GM23338 (cell line): Measurements from ENCODE around the gene REL. TPM values are rescaled to one million over a fixed set of nuclear protein-coding genes. Genes with fewer than 3 reads are reported as not detected.

Experiments
- ATAC-seq: fragments of 200-7000 bp; cut with Tn5 transposase; 3 replicates; pipeline ENCODE4 v1.9.1; 2020
- DNase-seq: peaks from one replicate; pipeline ENCODE4 v3.0.0-alpha.2; 2015; ENCODE audit warnings: low spot score
- H2AFZ ChIP-seq: fragments of 200-600 bp; sonication (generic); 2 replicates; pipeline ENCODE4 v1.8.0; 2016; ENCODE audit warnings: antibody characterized with exemption, mild to moderate bottlenecking, moderate library complexity
- H3F3A ChIP-seq: fragments of 200-600 bp; sonication (generic); replicated peaks from 2 replicates; pipeline ENCODE4 v1.8.0; 2017; ENCODE audit warnings: antibody characterized with exemption, mixed run types, low read depth
- H3K27ac ChIP-seq: fragments of 200-600 bp; sonication (generic); 2 replicates; pipeline ENCODE4 v1.6.1; 2016; ENCODE audit warnings: low read depth
- H3K27me3 ChIP-seq: fragments of 200-600 bp; sonication (generic); 2 replicates; pipeline ENCODE4 v1.8.0; 2016; ENCODE audit warnings: mild to moderate bottlenecking, mixed run types, moderate library complexity; ENCODE audit not compliant: insufficient read depth
- H3K36me3 ChIP-seq: fragments of 200-600 bp; sonication (generic); 2 replicates; pipeline ENCODE4 v1.8.0; 2016; ENCODE audit warnings: mild to moderate bottlenecking; ENCODE audit not compliant: insufficient read depth
- H3K4me1 ChIP-seq: fragments of 200-600 bp; sonication (generic); 2 replicates; pipeline ENCODE4 v1.8.0; 2016; ENCODE audit warnings: mild to moderate bottlenecking, moderate library complexity; ENCODE audit not compliant: insufficient read depth
- H3K4me2 ChIP-seq: fragments of 200-600 bp; sonication (generic); 2 replicates; pipeline ENCODE4 v1.7.1; 2017; ENCODE audit warnings: mixed run types
- H3K4me3 ChIP-seq: fragments of 200-600 bp; sonication (generic); 2 replicates; pipeline ENCODE4 v1.6.1; 2016; ENCODE audit warnings: mixed run types
- H3K79me2 ChIP-seq: fragments of 200-600 bp; sonication (generic); replicated peaks from 2 replicates; pipeline ENCODE4 v1.8.0; 2017; ENCODE audit warnings: mild to moderate bottlenecking; ENCODE audit not compliant: insufficient read depth
- H3K9me2 ChIP-seq: fragments of 200-600 bp; sonication (generic); 2 replicates; pipeline ENCODE4 v1.8.0; 2017; ENCODE audit not compliant: insufficient read depth
- H4K20me1 ChIP-seq: fragments of 200-600 bp; sonication (generic); replicated peaks from 2 replicates; pipeline ENCODE4 v1.8.0; 2017; ENCODE audit warnings: mild to moderate bottlenecking; ENCODE audit not compliant: insufficient read depth
- H3K27ac Mint-ChIP-seq: 2 replicates; pipeline ENCODE4 v1.8.0; 2020; ENCODE audit warnings: inconsistent platforms, mild to moderate bottlenecking, moderate library complexity, mixed read lengths
- H3K27me3 Mint-ChIP-seq: 3 replicates; pipeline ENCODE4 v1.8.0; 2022; ENCODE audit warnings: low read depth, mild to moderate bottlenecking, moderate library complexity, mixed read lengths, inconsistent platforms; ENCODE audit not compliant: insufficient read depth, poor library complexity
- H3K36me3 Mint-ChIP-seq: 3 replicates; pipeline ENCODE4 v1.8.0; 2021; ENCODE audit warnings: low read depth, mild to moderate bottlenecking, inconsistent platforms, moderate library complexity, mixed read lengths
- H3K4me1 Mint-ChIP-seq: 3 replicates; pipeline ENCODE4 v1.8.0; 2020; ENCODE audit warnings: mild to moderate bottlenecking, inconsistent platforms, mixed read lengths
- H3K4me3 Mint-ChIP-seq: 3 replicates; pipeline ENCODE4 v1.8.0; 2021; ENCODE audit warnings: moderate library complexity, mild to moderate bottlenecking, inconsistent platforms, mixed read lengths
- H3K9me3 Mint-ChIP-seq: 3 replicates; pipeline ENCODE4 v1.8.0; 2020; ENCODE audit warnings: moderate library complexity, mild to moderate bottlenecking, inconsistent platforms, mixed read lengths
- CREB1 ChIP-seq: fragments of 250-450 bp; sonication (Bioruptor Pico); IDR thresholded peaks from 2 replicates; pipeline ENCODE4 v1.5.0; 2020; ENCODE audit warnings: low read depth, mild to moderate bottlenecking, moderate library complexity
- CTCF ChIP-seq, 2 experiments: fragments of 200-600 bp in 1 of 2; sonication (generic) in 1 of 2; conservative IDR thresholded peaks; 2 replicates each; pipeline versions ENCODE4 v1.5.1 to v1.6.1; 2016 to 2017; ENCODE audit warnings: antibody characterized with exemption in 2 of 2, low read depth in 2 of 2, mild to moderate bottlenecking in 2 of 2, moderate library complexity in 1 of 2
- ETS1 ChIP-seq: IDR thresholded peaks from 2 replicates; pipeline ENCODE4 v1.6.1; 2016; ENCODE audit warnings: antibody characterized with exemption
- EZH2 ChIP-seq: fragments of 200-600 bp; sonication (generic); IDR thresholded peaks from one replicate; pipeline ENCODE4 v1.8.0; 2017; ENCODE audit warnings: antibody characterized with exemption, mild to moderate bottlenecking, low read depth; ENCODE audit not compliant: unreplicated experiment
- EZH2phosphoT487 ChIP-seq: fragments of 200-600 bp; sonication (generic); IDR thresholded peaks from one replicate; pipeline ENCODE4 v1.8.1; 2018; ENCODE audit warnings: antibody characterized with exemption; ENCODE audit not compliant: unreplicated experiment
- JUNB ChIP-seq: IDR thresholded peaks from one replicate; pipeline ENCODE4 v1.6.1; 2016; ENCODE audit warnings: antibody characterized with exemption; ENCODE audit not compliant: unreplicated experiment
- NANOG ChIP-seq: IDR thresholded peaks from 2 replicates; pipeline ENCODE4 v1.6.1; 2016; ENCODE audit warnings: antibody characterized with exemption, borderline replicate concordance
- POLR2AphosphoS5 ChIP-seq: IDR thresholded peaks from 2 replicates; pipeline ENCODE4 v1.6.1; 2016; ENCODE audit warnings: antibody characterized with exemption, low read depth
- REST ChIP-seq: IDR thresholded peaks from one replicate; pipeline ENCODE4 v1.6.1; 2018; ENCODE audit warnings: antibody characterized with exemption; ENCODE audit not compliant: unreplicated experiment
- STAT1 ChIP-seq: IDR thresholded peaks from one replicate; pipeline ENCODE4 v1.6.1; 2016; ENCODE audit warnings: antibody characterized with exemption; ENCODE audit not compliant: unreplicated experiment
- ZNF114 ChIP-seq: fragments of 250-450 bp; sonication (Bioruptor Pico); IDR thresholded peaks from 2 replicates; pipeline ENCODE4 v1.5.0; 2020; ENCODE audit warnings: mild to moderate bottlenecking, moderate library complexity
- ZNF331 ChIP-seq: fragments of 250-450 bp; sonication (Bioruptor Pico); IDR thresholded peaks from 2 replicates; pipeline ENCODE4 v1.5.0; 2020; ENCODE audit warnings: low read depth, mild to moderate bottlenecking, moderate library complexity
- ZNF462 ChIP-seq: fragments of 250-450 bp; sonication (Bioruptor Pico); IDR thresholded peaks from 2 replicates; pipeline ENCODE4 v1.5.0; 2020; ENCODE audit warnings: mild to moderate bottlenecking, moderate library complexity
- polyA plus RNA-seq: library from polyadenylated mRNA; unstranded; fragments of >200 nt; fragmentation: Nextera tagmentation; extraction: Ambion mirVana; gene quantifications from 2 replicates; pipeline ENCODE4 v1.2.1, GENCODE V29; 2016
- total RNA-seq: library from RNA; depleted of rRNA; stranded (reverse); fragments of >200 nt; shearing (Covaris generic); gene quantifications from 2 replicates; pipeline ENCODE4 v1.2.3, GENCODE V29; 2014

REL gene
- total and polyA plus RNA-seq, 2 experiments from 2014 or later: 4.1 to 8.0 TPM

- Histone ChIP-seq H3K27me3 (no peaks in the 10 kb centered on the region), H3K4me1 (no peaks in the 10 kb centered on the region), H3K4me3 (no peak overlapping the region), H3F3A (no peaks in the 10 kb centered on the region), H3K9me2 (no peaks in the 10 kb centered on the region), H3K4me2 (no peak overlapping the region), H4K20me1 (no peaks in the 10 kb centered on the region), H2AFZ (no peak overlapping the region), H3K79me2 (no peaks in the 10 kb centered on the region), H3K27ac (no peak overlapping the region), H3K36me3 (no peaks in the 10 kb centered on the region)
- peaks cover 11% of the 10 kb centered on the region; the same call in 2 of the 3 replicates for H3K9me3 Mint-ChIP-seq
- DNase-seq (no peak), ATAC-seq (no peak)
- no peaks in the 10 kb centered on the region for H3K4me1 Mint-ChIP-seq
- H3K27me3 Mint-ChIP-seq: peaks cover 1% of the 10 kb centered on the region
- TF ChIP-seq STAT1 (no peak), CTCF (conservative IDR thresholded peaks at IDR 0.05; ENCODE audit: low read depth in 2 of 2) (no peak), ZNF114 (no peak), EZH2phosphoT487 (no peak), REST (no peak), EZH2 (no peak), ZNF462 (CRISPR knock-in tag) (no peak), JUNB (no peak), POLR2AphosphoS5 (no peak), ETS1 (no peak), CREB1 (CRISPR knock-in tag) (no peak), NANOG (no peak), ZNF331 (CRISPR knock-in tag) (no peak)
- H3K27ac Mint-ChIP-seq: no peak overlapping the region
- peaks cover 5% of the 10 kb centered on the region; the same call in 1 of the 3 replicates for H3K36me3 Mint-ChIP-seq
- H3K4me3 Mint-ChIP-seq: no peak overlapping the region
These were observed 67.7 kb downstream of the REL start for GRCh38 chr2:60948926-60949579.
